ENCODE data around the gene FOXD1.

Gene FOXD1

GRCh38 chr5:73438645-73439470 is 9.7 kb downstream of the FOXD1 start:
- DNase-seq: no peak

- DNase-seq: no peak
Observed at GRCh38 chr5:73437777-73438644, 10.6 kb downstream of the FOXD1 start.

- no peak for DNase-seq
Observed at GRCh38 chr5:73437101-73437776, 11.3 kb downstream of the FOXD1 start.

- no peak for DNase-seq
Observed at GRCh38 chr5:73436535-73437100, 12.0 kb downstream of the FOXD1 start.

GRCh38 chr5:73435759-73436534 is 12.6 kb downstream of the FOXD1 start:
- no peak for DNase-seq

- no peak for DNase-seq
Observed at GRCh38 chr5:73434907-73435306, 13.7 kb downstream of the FOXD1 start.

GRCh38 chr5:73434461-73434860 is 14.1 kb downstream of the FOXD1 start:
- DNase-seq: no peak

- DNase-seq: no peak
Observed at GRCh38 chr5:73433982-73434342, 14.6 kb downstream of the FOXD1 start.

- no peak for DNase-seq
Observed at GRCh38 chr5:73433272-73433981, 15.2 kb downstream of the FOXD1 start.

- DNase-seq: no peak
Observed at GRCh38 chr5:73431204-73431851, 17.2 kb downstream of the FOXD1 start.

- no peak for DNase-seq
Observed at GRCh38 chr5:73426034-73426433, 22.5 kb downstream of the FOXD1 start.

GRCh38 chr5:73424556-73424977 is 24.0 kb downstream of the FOXD1 start:
- DNase-seq: no peak

- DNase-seq: no peak
Observed at GRCh38 chr5:73422164-73422563, 26.4 kb downstream of the FOXD1 start.

GRCh38 chr5:73420666-73421065 is 27.9 kb downstream of the FOXD1 start:
- DNase-seq: no peak

- no peak for DNase-seq
Observed at GRCh38 chr5:73419465-73420390, 28.8 kb downstream of the FOXD1 start.

GRCh38 chr5:73419117-73419464 is 29.5 kb downstream of the FOXD1 start:
- no peak for DNase-seq

- DNase-seq: no peak
Observed at GRCh38 chr5:73418244-73418691, 30.3 kb downstream of the FOXD1 start.

GRCh38 chr5:73417303-73418034 is 31.1 kb downstream of the FOXD1 start:
- no peak for DNase-seq

- no peak for DNase-seq
Observed at GRCh38 chr5:73415617-73416016, 33.0 kb downstream of the FOXD1 start.
